Measurements from ENCODE around the gene ZNF697.

DNA sequence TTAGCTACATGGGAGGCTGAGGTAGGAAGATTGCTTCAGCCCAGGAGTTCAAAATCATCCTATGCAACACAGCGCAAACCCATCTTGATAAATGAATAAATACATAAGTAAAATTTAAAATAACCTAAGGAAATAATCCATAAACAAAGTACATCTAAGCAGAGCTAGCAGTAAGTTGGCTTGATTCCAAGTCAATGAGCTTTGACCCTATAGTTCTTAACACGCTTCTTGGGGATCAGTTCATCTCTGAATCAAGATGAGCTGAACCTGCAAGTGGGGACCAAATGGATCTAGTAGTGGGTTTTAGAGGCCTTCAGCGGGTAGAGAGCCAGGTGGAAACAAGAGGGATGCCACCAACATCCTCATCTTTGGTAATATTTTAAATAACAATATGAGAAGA, 32.1 kb upstream of the ZNF697 start:
- TF ChIP-seq EP300 (IDR thresholded peaks at IDR 0.05; ENCODE audit: borderline replicate concordance) (no peak), TAF1 (IDR thresholded peaks at IDR 0.05; ENCODE audit: low read depth) (no peak), CEBPB (IDR thresholded peaks at IDR 0.05) (no peak), NFIC (IDR thresholded peaks at IDR 0.05) (no peak)
- TF ChIP-seq, protein P1, sequence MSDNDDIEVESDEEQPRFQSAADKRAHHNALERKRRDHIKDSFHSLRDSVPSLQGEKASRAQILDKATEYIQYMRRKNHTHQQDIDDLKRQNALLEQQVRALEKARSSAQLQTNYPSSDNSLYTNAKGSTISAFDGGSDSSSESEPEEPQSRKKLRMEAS (IDR thresholded peaks at IDR 0.05), result no peak

Measured in Ishikawa (cell line).